Measurements from ENCODE around the gene LPP.

The LPP gene

DNA sequence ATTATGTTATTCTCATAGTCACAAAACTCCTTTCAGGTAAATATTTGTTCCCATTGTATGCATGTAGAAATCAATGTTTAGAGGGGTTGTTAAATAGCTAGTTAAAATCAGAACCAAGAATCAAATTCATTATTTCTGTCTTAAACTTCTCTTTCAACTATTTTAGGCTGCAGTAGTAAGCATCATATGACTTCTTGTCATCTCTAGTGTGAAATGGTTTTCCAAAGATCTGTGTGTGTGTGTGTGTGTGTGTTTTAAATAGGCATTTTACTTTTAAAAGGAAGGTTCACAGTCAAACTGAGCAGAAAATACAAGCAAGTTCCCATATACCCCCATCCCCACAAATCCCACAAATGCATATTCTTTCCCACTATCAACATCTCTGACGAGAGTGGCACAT lies 506.5 kb downstream of the LPP start:
- ChIA-PET CTCF (no interaction called here), POLR2A (no interaction called here)
- TF ChIP-seq SUZ12 (IDR thresholded peaks at IDR 0.05) (no peak), FOXM1 (IDR thresholded peaks at IDR 0.05; ENCODE audit: borderline replicate concordance) (no peak), ELF4 (IDR thresholded peaks at IDR 0.05) (no peak), CTBP1 (IDR thresholded peaks at IDR 0.05; ENCODE audit: borderline replicate concordance) (no peak), HDGF (IDR thresholded peaks at IDR 0.05; ENCODE audit: borderline replicate concordance) (no peak), NFRKB (IDR thresholded peaks at IDR 0.05) (no peak), LEF1 (IDR thresholded peaks at IDR 0.05; ENCODE audit: borderline replicate concordance) (no peak), ARNT (IDR thresholded peaks at IDR 0.05) (no peak), FOXK2 (IDR thresholded peaks at IDR 0.05) (no peak), TARDBP (IDR thresholded peaks at IDR 0.05) (no peak), FOXA1 (IDR thresholded peaks at IDR 0.05) (no peak), ZNF384 (IDR thresholded peaks at IDR 0.05) (no peak), BHLHE40 (IDR thresholded peaks at IDR 0.05; ENCODE audit: borderline replicate concordance) (no peak), SP1 (IDR thresholded peaks at IDR 0.05) (no peak), L3MBTL2 (conservative IDR thresholded peaks at IDR 0.05) (no peak)
- TF ChIP-seq, protein P1, sequence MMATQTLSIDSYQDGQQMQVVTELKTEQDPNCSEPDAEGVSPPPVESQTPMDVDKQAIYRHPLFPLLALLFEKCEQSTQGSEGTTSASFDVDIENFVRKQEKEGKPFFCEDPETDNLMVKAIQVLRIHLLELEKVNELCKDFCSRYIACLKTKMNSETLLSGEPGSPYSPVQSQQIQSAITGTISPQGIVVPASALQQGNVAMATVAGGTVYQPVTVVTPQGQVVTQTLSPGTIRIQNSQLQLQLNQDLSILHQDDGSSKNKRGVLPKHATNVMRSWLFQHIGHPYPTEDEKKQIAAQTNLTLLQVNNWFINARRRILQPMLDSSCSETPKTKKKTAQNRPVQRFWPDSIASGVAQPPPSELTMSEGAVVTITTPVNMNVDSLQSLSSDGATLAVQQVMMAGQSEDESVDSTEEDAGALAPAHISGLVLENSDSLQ (IDR thresholded peaks at IDR 0.05), result no peak
- no peak for DNase-seq (ENCODE audit: extremely low spot score)

DNA sequence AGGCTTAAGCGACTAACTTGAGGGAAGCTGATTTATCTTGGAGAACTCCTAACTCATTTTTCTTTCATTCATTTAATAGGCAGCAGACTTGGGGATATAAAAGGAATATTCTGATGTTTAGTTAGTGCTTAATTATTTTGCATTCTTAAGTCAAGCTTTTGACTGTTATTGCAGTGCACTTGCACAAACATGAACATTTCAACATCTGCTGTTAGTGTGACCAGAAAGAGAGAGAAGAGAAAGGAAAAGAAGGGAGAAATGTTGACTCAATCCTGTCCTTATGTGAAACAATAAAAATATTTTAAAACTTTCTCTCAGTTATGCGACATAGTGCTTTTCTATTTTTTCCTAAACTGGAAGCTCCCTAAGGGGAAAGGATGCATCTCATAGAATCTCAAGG lies 507.8 kb downstream of the LPP start:
- no peak for DNase-seq (ENCODE audit: extremely low spot score)
- TF ChIP-seq BHLHE40 (IDR thresholded peaks at IDR 0.05; ENCODE audit: borderline replicate concordance) (no peak), ZNF384 (IDR thresholded peaks at IDR 0.05) (no peak), ELF4 (IDR thresholded peaks at IDR 0.05) (no peak), TARDBP (IDR thresholded peaks at IDR 0.05) (no peak), SUZ12 (IDR thresholded peaks at IDR 0.05) (no peak), CTBP1 (IDR thresholded peaks at IDR 0.05; ENCODE audit: borderline replicate concordance) (no peak), SP1 (IDR thresholded peaks at IDR 0.05) (no peak), HDGF (IDR thresholded peaks at IDR 0.05; ENCODE audit: borderline replicate concordance) (no peak), LEF1 (IDR thresholded peaks at IDR 0.05; ENCODE audit: borderline replicate concordance) (no peak), L3MBTL2 (conservative IDR thresholded peaks at IDR 0.05) (no peak), NFRKB (IDR thresholded peaks at IDR 0.05) (no peak), ARNT (IDR thresholded peaks at IDR 0.05) (no peak), FOXA1 (IDR thresholded peaks at IDR 0.05) (no peak), FOXK2 (IDR thresholded peaks at IDR 0.05) (no peak)
- TF ChIP-seq, protein P1 (IDR thresholded peaks at IDR 0.05), result no peak
- CTCF ChIA-PET, result no interaction called here
- POLR2A ChIA-PET, result no interaction called here

DNA sequence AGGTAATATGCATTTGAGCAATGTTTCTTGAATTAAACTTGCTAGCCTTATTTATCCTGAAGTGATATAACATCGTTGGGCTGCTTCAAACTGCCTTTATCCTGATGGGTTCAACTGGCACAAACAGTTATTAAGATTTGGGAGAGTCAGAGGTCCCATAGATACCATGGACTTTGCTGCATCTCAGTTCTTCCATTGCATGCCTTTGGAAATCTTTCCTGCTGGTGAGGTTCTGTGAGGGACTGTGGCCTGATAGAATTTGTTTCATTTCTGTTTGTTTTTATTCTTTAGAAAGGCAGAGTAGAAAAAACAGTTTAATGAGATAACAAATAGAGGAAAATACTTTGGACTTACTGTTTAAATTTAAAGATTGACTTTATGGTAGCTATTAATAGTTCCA lies 508.3 kb downstream of the LPP start:
- CTCF ChIA-PET, result no interaction called here
- POLR2A ChIA-PET, result no interaction called here
- TF ChIP-seq ZNF384 (IDR thresholded peaks at IDR 0.05) (no peak), ELF4 (IDR thresholded peaks at IDR 0.05) (no peak), NFRKB (IDR thresholded peaks at IDR 0.05) (no peak), HDGF (IDR thresholded peaks at IDR 0.05; ENCODE audit: borderline replicate concordance) (no peak), SUZ12 (IDR thresholded peaks at IDR 0.05) (no peak), CTBP1 (IDR thresholded peaks at IDR 0.05; ENCODE audit: borderline replicate concordance) (no peak), FOXA1 (IDR thresholded peaks at IDR 0.05) (no peak), ARNT (IDR thresholded peaks at IDR 0.05) (no peak), SP1 (IDR thresholded peaks at IDR 0.05) (no peak), TARDBP (IDR thresholded peaks at IDR 0.05) (no peak), FOXM1 (IDR thresholded peaks at IDR 0.05; ENCODE audit: borderline replicate concordance) (no peak), LEF1 (IDR thresholded peaks at IDR 0.05; ENCODE audit: borderline replicate concordance) (no peak), FOXK2 (IDR thresholded peaks at IDR 0.05) (no peak), L3MBTL2 (conservative IDR thresholded peaks at IDR 0.05) (no peak), BHLHE40 (IDR thresholded peaks at IDR 0.05; ENCODE audit: borderline replicate concordance) (no peak)
- TF ChIP-seq, protein P1 (IDR thresholded peaks at IDR 0.05), result no peak
- DNase-seq (ENCODE audit: extremely low spot score), result no peak

DNA sequence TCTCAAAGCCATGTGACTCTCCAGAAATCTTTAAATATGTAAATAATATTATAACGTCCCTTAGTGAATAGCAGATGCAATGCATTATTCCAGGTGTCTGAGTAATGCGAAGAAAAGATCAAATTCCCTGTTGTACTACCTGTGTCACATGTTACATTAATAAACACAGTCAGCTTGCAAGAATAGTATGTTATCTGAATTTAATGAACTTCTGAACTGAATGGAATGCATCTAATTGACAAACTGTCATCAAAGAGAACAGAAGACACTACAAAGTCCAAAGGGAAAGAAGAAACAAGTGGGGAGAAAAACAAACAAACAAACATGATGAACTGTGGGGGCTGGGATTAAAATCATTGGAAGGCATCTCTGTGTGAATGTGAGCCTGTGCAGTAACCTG lies 508.8 kb downstream of the LPP start:
- ChIA-PET POLR2A (no interaction called here), CTCF (no interaction called here)
- TF ChIP-seq TARDBP (IDR thresholded peaks at IDR 0.05), result no peak
- TF ChIP-seq FOXA1 (IDR thresholded peaks at IDR 0.05), result no peak
- no peak for TF ChIP-seq BHLHE40 (IDR thresholded peaks at IDR 0.05; ENCODE audit: borderline replicate concordance)
- TF ChIP-seq NFRKB (IDR thresholded peaks at IDR 0.05), result no peak
- TF ChIP-seq FOXM1 (IDR thresholded peaks at IDR 0.05; ENCODE audit: borderline replicate concordance), result no peak
- TF ChIP-seq L3MBTL2 (conservative IDR thresholded peaks at IDR 0.05), result no peak
- no peak for TF ChIP-seq ZNF384 (IDR thresholded peaks at IDR 0.05)
- TF ChIP-seq HDGF (IDR thresholded peaks at IDR 0.05; ENCODE audit: borderline replicate concordance), result no peak
- TF ChIP-seq FOXK2 (IDR thresholded peaks at IDR 0.05), result no peak
- no peak for TF ChIP-seq SUZ12 (IDR thresholded peaks at IDR 0.05)
- TF ChIP-seq ARNT (IDR thresholded peaks at IDR 0.05), result no peak
- no peak for TF ChIP-seq LEF1 (IDR thresholded peaks at IDR 0.05; ENCODE audit: borderline replicate concordance)
- TF ChIP-seq CTBP1 (IDR thresholded peaks at IDR 0.05; ENCODE audit: borderline replicate concordance), result no peak
- TF ChIP-seq SP1 (IDR thresholded peaks at IDR 0.05), result no peak
- TF ChIP-seq ELF4 (IDR thresholded peaks at IDR 0.05), result no peak
- TF ChIP-seq, protein P1 (IDR thresholded peaks at IDR 0.05), result no peak
- no peak for DNase-seq (ENCODE audit: extremely low spot score)

DNA sequence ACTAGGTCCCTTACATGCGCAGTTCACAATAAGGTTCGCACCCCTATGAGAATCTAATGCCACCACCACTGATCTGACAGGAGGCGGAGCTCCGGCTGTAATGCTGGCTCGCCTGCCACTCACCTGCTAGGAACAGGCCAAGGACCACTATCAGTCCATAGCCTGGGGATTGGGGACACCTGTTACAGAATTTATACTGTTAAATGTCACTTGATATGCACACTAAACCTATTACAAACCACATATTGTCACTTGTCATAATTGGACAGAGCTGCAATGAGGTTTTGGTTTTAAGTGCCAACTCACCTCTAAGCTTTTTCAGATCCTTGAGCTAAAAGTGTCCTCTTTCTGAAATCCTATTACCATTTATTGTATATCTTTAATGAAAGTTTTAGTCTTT lies 509.9 kb downstream of the LPP start:
- no peak for DNase-seq (ENCODE audit: extremely low spot score)
- CTCF ChIA-PET, result interaction anchor here (0.6 kb wide), 1 partner anchor 923 kb away, joined by 4 read pairs; no protein-coding TSS in a partner anchor
- TF ChIP-seq L3MBTL2 (conservative IDR thresholded peaks at IDR 0.05) (no peak), FOXA1 (IDR thresholded peaks at IDR 0.05) (no peak), ELF4 (IDR thresholded peaks at IDR 0.05) (no peak)
- POLR2A ChIA-PET, result no interaction called here
